GM18868 (cell line): ENCODE results near the gene HAAO.

Source experiments
- ATAC-seq: cut with Tn5 transposase; IDR thresholded peaks from one replicate; pipeline ENCODE4 v1.9.1; 2021; ENCODE audit warnings: mild to moderate bottlenecking, moderate library complexity; ENCODE audit not compliant: unreplicated experiment

Gene HAAO

DNA sequence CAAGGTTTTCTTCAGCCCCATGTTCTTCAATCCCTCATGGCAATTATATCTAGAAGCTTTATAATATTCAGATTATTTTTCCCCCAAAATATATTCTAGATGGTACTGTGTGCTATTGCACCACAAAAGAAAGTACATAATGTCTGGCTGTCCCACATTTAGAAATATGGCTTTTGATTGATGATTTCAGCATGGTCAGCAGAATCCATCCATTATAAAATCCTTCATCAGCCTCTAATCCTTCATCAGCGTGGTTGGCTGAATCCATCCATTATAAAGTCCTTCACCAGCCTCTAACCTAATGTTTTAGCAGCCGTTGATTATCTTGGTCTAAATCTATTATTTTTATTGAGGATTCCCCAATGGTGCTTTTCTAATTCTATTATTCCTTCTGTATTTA is 23.3 kb upstream of the HAAO start:
- no peak for ATAC-seq

DNA sequence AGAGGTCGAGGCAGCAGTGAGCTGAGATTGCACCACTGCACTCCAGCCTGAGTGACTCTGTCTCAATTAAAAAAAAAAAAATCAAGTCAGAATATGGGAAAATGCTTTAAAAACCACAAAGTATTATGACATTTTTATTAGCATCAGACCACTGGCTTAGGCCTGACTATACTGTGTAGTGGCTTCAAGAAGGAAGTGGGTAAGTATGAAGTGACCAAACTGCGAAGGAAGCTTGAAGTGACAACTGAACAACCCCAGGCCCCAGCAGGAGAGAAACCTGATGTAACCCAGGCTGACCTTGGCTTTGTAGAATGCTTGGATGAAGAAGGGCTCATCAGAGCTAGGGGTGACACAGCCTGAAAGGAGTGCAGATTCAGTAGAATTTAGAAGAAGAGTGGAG is 21.4 kb upstream of the HAAO start:
- no peak for ATAC-seq

DNA sequence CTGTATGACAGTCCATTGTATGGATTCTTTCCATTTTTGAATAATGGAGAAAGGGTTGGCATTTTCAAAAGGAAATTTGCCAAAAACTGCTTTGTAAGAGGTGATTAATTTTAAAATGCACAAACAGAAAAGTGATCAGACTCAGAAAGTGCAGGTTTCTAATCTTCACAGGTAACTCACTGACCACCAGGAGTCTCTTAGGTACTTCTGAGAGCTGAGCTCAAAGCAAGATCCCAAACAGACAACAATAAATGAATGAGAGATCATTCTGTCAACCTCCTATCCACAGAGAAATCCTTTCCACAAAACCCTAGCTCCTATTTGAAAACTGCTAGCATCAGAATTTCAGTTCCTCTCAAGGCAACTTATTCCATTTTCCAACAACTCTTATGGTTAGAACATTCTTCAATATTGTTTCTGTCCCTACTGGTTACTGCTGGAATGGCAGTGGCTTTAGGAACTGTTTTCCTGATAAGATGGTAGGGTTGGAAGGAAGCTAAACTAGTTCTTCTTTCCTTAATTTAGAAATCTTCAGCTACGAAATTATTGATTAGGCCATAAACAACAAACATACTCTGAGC is 20.6 kb upstream of the HAAO start:
- no peak for ATAC-seq

DNA sequence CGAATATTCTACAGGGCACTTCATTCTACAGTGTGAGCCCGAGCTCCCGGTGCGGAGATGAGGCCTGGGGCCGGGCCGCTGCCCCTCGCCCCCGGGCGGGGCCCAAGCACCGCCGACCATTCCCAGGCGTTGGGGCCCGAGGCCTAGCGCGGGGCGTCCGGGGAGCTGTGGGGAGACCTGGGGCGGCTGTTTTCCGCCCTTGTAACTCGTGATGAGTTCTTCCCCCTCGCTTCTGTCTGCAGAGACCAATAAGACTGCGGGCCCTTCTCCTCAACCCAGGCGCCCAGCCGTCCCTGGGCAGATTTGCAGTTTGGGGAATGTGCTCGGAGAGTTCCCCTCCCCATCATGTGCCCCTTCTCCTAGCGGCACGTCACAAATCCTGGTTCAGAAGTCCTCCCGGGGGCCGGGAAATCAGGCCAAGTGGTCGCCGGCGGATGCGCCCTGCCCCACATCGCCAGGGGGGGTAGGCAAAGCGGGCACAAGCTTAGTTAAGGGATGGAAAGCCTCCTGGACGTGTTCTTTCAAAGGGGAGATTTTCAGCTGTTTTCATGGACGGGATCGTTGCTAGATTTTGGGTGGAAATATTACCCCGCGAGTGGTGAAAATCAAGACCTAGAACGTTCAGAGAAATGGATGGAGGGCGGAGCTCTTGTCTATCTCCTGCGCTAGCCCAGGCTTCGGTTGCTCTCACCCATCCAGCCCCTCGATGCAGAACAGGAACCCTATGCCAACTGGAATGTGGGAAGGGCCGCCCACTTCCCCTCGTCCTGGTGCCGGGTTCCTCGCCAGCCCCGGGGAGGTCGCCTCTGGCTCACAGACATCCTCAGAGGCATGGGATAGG is 18.8 kb upstream of the HAAO start:
- peak; percentile 6 for ATAC-seq

DNA sequence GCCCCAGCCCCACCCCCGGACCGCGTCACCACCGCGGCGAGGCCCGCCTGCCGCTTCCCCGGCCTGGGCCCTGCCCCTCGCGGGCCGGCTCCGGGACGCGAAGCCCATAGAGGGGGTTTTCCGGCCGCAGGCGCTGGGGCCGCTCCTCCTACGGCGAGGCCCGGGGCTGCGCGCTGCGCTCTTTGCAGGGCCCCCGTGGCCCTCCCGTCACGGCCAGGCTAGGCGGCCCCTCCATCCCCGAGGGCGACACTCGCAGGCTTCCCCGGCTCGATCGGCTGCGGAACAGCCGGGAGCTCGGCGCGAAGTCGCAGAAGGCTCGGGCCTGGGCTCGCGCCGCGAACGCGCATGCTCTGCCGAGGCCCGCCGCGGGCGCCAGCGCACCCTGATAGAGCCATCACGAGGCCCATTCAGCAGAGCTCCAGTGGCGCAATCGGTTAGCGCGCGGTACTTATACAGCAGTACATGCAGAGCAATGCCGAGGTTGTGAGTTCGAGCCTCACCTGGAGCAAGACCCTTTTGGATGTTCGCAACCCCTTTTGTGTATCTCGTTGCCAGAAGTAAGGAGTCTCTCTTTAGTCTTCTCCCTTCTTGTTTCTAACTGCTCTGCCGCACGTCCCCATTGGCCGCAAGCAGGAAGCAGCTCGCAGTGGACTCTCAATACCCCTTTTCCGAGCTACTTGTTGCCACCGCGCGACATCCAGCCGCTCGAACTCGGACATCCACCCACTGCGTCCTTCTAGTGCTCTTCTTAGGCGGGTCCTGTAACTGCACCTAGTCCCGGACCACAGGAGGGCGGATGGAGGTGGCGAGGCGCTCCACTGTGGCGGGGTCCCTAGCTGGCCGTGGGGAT is 18.0 kb upstream of the HAAO start:
- ATAC-seq, result peak; percentile 73

DNA sequence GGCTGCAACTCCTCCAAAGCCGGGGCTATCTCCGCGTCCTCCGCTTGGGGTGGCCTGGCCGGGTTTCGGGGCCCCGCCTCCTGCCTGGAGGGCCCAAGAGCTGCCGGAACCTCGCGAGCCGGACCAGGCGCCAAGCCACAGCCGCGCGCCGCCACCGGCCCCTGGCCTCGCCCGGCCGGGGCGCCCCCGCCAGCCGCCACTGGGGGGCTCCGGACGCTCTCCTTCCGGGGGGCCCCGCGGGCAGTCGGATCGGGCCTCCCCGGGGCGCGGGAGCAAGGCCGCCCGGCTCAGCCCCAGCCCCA is 17.4 kb upstream of the HAAO start:
- peak; percentile 46 for ATAC-seq

DNA sequence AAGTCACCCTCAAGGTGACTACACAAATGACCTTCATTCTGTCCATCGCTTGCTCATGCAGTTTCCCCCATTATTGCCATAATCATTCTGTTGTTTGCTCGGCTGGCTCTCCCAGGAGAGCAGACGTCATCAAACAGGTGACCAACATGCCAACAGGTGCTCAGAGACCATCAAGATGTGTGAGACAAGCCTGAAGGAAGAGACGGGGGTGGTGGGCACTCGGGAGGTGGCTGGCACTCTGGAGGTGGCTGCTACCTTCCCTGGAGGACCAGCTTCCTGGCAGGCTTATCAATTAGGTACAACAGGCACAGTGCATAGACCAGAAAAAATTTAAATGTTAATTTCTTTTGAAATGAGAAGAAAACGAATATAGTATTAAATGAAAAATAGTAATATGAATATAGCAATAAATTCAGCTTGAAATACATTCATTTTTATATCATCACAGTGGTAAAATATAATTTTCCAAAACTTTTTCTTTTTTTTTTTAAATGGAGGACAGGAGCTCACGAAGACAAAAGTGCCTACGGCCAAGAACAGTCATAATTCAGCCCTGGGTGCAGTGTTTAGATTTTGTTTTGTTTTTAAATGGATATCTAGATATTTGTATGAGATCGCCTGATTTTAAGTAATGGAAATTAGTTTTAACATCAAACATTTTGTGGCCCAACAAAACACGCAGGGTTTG is 16.9 kb upstream of the HAAO start:
- no peak for ATAC-seq

DNA sequence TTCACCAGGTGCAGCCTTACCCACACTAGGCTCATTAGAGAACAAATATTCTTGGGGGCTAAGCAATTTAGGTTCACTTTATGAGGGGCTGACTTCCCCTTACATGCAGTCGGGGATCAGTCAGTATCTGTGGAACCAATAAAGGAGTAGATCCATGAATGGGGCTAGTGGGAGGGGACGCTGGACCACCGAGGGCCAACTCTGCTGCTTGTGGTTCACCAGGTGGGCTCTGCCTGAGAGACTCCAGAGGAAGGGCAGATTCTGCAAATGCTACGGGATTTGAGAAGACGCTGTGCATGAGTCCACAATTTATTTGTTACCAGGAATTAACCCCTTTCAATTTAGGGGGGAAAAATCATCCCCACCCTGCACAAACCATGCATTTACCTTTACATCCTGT is 15.9 kb upstream of the HAAO start:
- ATAC-seq, result no peak

DNA sequence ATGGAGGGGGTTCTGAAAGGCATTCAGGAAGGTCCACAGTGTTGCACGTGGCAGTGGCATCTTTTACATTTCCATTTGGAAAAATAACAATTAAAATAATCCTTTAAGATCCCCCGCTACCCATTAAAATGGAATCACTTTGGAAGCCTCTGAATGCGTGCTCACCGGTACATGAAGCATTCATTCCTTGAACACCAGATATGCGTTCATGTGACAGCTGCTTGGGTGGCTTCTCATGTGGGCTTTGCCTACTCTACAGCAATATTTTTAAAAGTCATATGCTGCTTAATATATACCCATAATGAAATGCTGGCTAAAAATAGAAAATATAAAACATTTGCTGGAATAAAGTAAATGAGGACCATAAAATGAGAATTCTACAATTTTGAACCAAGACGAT is 14.4 kb upstream of the HAAO start:
- ATAC-seq, result no peak

DNA sequence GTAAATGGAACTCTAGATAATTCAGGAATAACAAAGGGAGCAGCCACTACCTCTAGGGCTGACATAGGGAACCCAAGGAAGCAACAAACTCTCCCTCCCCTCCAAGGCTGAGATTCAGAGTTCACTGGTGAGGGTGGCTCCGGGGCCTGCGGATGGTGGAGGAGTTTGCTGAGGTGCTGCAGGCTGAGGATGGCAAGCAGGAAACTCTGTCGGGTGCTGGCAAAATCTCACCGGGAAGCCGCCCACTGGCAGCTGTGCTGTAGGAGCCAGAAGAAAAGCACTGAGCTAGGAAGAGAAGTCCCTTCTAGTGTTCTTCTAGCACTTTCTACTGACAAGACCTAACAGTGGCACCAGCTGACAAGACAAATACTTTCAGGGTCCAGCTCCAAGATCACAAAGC is 12.5 kb upstream of the HAAO start:
- no peak for ATAC-seq

DNA sequence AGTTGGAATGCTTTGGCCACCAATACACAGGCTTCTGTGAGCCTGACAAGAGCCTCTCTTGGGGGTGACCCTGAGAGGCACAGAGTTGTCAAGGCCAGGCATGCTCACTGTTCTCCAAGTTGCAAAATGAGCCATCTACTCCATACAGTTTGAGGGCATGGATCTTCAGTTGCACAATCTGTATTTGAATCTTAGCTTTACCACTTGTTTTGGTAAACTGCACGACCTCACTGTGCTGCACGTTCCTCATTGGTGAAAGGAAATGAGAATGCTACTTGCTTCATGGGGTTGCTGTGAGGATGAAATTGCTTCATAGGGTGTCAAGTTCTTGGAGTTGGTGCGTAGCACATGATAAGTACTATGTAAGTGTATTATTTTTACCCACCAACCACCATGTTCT is 12.0 kb upstream of the HAAO start:
- no peak for ATAC-seq

DNA sequence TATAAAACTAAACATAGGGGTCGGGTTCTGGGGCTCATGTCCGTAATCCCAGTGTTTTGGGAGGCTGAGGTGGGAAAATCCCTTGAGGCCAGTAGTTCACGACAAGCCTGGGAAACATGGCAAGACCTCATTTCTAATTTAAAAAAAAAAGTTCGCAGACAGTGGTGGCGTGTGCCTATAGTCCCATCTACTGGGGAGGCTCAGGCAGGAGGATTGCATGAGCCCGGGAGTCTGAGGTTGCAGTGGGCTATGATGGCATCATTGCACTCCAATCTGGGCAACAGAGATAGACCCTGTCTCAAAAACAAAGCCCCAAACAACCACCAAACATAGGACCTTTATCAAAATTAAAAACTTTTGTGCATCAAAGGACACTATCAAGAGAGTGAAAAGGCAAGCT is 9.8 kb upstream of the HAAO start:
- no peak for ATAC-seq

DNA sequence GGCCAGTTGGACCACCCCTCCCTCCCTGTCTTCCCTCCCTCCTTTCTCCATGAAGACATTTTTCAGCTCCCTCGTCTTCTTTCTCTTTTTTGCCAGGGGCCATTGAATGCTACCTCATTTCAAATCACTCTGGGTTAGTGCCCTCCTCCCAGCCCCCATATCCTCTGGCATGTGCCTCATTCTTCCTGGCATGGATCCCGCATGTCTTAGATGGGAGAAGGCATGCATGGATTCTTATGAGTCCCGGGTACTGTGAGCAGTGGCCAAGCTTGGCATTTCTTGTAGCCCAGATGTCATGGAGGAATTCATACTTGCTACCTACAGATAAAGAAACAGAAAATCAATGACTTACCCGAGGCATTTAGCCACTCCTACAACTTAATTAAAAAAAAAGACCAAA is 9.0 kb upstream of the HAAO start:
- no peak for ATAC-seq

DNA sequence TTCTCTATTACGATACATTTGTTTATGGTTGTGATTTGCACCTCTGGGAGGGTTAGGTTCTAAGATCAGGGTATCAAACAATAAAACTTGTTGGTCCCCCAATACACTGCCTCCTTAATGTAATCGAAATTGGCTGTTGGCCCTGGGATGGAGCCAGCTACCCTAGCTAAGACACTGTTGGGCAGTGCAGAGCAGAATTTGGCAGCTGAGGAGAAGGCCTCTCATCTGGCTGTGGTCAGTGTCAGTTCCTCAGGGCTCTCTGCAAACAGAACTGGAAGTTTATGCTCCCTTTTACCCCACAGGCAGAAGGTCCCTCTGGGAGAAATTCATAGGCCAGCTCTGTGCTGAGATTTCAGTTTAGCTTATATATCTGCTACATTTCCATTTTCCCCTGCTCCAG is 8.6 kb upstream of the HAAO start:
- ATAC-seq, result no peak

DNA sequence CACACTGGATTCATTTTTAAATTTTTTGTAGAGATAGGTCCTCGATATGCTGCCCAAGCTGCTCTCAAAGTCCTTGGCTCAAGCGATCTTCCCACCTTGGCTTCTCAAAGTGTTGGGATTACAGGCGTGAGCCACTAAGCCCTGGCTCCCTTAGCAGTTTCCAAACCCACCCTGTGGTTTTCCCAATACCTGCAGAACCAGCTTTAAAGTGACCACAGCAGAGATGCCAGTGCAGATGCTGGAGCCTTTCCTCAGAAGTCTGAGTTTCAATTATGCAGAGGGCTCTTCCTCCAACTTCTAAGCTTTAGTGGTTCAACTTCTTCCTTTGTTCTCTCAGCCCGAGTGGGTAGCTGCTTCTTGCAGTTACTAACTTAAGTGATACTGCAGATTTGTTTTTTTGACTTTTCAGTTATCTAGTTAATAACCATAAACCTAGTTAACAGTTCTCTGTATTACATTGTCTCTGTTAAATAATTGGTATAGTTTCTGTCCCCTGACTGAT is 8.1 kb upstream of the HAAO start:
- ATAC-seq, result no peak

DNA sequence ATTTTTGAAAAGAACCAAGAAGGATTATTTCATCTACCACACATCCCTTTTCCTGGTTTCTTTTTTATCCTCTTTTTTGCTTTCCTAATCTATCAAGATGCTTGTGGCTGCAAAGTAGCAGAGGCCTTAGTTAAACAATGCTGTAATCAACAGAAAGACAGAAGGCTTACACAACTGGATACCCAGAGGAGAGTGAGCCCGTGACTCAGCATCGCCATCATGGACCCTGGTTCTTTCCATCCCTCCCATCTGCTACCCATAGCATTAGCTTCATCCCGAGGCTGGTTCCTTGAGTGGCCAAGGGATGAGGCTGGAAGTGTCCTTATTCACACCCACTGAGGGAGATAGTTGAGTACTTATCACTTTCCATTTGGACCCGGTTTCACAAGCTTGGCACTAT is 7.5 kb upstream of the HAAO start:
- ATAC-seq, result no peak

DNA sequence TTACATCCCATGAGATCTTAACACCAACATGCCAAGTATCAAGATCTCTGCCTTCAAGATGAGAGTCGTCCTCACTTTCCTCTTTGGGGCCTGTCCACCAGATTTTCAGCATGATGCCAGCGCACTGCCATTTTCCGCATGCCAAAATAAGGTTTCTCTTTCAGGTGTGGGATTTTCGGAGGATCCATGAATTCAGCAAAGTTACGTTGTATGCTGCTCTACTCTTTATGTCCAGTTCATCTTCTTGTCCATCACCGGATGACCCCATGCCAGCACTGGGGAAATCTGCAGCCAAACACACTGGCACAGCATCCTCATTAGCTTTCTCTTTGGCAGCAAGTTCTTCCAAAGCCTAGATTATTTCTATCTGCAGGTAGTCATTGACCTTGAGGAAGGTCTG is 4.9 kb upstream of the HAAO start:
- ATAC-seq, result no peak

DNA sequence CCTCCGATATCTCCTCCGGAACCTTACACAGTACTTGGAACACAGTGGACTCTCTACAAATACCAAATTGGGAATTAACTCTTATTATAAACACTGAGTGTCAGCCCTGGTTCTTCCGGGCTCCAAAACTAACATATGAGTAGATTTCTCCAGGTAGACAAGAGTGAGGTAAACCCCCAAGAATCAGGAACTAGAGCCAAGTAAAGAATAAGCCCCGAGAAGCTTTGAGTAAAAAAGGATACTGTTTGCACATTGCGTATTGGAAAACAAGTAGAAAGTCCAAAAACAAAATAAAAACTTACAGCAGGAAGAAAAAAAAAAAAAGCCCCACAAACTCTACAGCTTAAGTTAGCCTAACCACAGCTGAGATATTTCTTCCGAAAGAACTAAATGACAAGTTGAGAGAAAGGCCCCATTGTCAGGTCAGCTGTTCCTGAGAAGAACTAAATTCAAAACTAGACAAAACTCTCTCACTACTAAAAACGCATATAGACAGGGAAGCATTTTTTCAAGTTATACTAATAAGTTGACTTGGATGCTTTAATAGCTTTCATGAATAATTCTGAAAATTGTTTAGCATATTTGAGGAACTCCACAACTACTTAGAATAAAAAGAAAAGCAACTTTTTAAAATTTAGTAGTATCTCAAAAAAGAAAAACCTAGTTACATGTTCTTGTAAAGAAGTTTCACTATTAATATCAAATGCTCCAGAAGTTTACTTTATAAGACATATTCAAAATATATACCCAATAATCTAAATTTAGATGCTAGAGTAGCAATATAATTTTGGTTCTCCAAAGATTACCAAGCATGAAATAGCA is 4.3 kb upstream of the HAAO start:
- peak; percentile 56 for ATAC-seq

DNA sequence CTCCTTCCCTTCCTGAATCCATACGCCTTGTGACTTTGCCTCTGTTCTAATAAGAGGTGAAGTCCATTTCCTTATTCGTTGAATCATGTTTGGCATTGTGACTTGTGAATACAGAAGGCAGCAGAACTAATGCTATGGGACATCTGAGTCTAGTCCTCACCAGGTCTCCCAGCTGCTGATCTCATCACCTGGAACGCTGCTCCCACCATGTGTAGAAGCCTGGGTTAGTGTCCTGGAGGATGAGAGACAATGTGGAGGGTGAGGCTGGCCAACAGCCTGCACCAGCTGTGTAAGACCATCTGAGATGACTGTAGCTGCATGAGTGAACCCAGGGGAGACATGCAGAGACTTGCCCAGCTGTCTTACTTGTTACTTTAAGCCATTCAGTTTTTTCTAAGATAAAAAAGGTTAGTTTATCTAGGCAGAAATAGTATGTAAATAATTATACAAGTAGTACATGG is 3.5 kb upstream of the HAAO start:
- peak; percentile 51 for ATAC-seq

DNA sequence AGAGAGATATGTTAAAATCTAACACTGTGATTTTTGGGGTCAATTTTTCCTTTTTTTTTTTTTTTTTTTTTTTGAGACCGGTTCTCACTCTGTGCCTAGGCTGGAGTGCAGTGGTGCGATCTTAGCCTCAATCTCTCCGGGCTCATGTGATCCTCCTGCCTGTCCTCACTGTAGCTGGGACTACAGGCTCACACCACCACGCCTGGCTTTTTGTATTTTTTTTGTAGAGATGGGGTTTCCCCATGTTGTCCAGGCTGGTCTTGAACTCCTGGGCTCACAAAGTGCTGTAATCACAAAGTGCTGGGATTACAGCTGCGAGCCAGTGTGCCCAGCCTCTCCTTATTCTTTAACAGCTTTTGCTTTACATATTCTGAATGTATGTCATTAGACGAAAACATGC is 2.9 kb upstream of the HAAO start:
- no peak for ATAC-seq
